NCI-H460 (cell line): ENCODE data around the gene PCYT2. TPM values are rescaled to one million over a fixed set of nuclear protein-coding genes. Genes with fewer than 3 reads are reported as not detected.

Experiments used
- DNase-seq: peaks from one replicate; pipeline ENCODE4 v3.0.0-alpha.2; 2016; ENCODE audit warnings: low read depth; ENCODE audit errors: extremely low read depth
- total RNA-seq: library from RNA; depleted of rRNA; stranded (reverse); fragments of >200 nt; shearing (Covaris generic); gene quantifications from 2 replicates; pipeline ENCODE4 v1.2.3, GENCODE V29; 2014

The PCYT2 gene
- total RNA-seq, 1 experiment from 2014 or later, result 3.4 TPM

DNA sequence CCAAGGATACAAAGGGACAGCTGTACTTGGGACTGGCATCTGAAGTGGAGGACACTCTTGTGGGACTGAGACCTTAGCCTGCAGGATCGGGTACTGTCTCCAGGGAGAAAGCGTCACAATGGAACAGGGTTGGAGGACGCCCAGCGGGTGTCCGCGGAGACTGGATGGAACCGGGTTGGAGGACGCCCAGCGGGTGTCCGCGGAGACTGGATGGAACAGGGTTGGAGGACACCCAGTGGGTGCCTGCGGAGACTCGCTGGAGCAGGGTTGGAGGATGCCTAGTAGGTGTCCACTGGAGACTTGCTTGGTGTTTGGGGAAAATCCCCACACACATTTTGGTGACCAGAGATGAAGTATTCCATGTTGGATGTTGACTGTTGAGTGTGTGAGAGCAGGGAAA, 36.0 kb upstream of the PCYT2 start, which contains the start of gene MYADML2:
MYADML2 (minus strand) TSS at position 45 of the 400 bp plus-strand sequence. CDS start 5,492 bp downstream, outside the sequence.
- DNase-seq, result no peak

GRCh38 chr17:81944858-81945257, 33.7 kb upstream of the PCYT2 start:
- DNase-seq, result no peak

DNA sequence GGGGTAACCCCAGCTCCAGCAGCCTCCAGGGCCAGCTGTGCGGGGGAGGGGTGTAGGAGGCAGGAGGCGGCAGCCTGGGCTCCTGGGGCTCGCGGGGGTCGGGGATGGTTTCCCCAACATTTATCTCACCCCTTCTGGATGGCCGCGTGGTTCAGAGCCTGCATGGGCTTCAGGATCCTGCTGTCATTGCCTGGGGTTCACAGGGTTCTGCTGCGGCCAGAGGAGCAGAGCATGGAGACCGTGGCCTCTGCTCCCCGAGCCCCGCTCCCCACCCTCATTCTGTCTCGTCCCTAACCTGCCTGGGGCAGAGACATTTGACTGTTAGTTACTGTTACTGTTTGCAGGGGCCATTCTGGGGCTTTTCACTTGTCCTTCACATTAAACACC, 31.0 kb upstream of the PCYT2 start:
- no peak for DNase-seq

GRCh38 chr17:81941484-81942166, 30.4 kb upstream of the PCYT2 start:
- no peak for DNase-seq

- DNase-seq, result no peak
Observed at GRCh38 chr17:81940538-81941483, 29.6 kb upstream of the PCYT2 start.

DNA sequence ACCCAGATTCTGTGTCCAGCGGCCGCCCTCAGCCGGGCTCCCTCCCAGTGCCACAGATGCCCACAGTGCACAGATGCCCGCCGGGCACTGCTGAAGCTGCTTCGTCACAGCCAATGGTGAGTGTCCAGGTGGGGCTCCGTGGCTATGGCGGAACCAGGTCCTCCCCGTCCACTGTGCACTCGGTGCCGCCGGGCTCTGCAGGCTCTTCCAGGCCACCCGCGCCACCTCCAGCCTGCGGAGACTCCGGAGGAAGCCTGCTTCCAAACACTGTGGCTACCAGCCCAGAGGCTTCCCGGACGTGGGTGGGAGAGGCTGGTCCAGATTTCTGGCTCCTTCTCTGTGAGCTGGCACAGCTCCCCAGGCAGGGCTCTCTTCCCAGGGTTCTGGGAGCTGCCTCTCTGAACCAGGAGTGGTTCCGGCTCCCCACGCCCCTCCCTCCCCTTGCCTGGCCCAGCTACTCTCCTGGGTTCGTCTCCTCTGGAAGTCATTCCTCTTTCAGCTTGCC, 28.7 kb upstream of the PCYT2 start:
- DNase-seq, result no peak

GRCh38 chr17:81939218-81939617, 28.0 kb upstream of the PCYT2 start:
- DNase-seq, result no peak

DNA sequence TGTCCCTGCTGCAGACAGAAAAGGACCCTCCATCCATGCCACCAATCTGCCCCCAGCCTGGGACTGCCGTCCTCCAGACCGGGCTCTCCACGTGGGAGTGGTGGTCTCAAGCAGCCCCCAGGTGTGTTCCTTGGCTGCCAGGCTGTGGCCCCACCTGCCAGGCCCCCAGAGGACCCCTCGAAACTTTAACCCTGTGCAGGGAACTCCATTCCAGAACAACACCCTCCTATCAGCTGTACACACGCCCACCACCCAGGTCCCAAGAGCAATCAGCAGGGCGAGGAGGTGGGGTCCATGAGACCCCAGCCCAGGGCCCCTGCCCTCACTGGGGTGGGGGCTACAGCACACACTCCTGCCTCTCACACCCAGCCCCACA, 24.5 kb upstream of the PCYT2 start:
- DNase-seq, result no peak

- DNase-seq, result no peak
Observed at GRCh38 chr17:81934850-81935708, 23.9 kb upstream of the PCYT2 start.

DNA sequence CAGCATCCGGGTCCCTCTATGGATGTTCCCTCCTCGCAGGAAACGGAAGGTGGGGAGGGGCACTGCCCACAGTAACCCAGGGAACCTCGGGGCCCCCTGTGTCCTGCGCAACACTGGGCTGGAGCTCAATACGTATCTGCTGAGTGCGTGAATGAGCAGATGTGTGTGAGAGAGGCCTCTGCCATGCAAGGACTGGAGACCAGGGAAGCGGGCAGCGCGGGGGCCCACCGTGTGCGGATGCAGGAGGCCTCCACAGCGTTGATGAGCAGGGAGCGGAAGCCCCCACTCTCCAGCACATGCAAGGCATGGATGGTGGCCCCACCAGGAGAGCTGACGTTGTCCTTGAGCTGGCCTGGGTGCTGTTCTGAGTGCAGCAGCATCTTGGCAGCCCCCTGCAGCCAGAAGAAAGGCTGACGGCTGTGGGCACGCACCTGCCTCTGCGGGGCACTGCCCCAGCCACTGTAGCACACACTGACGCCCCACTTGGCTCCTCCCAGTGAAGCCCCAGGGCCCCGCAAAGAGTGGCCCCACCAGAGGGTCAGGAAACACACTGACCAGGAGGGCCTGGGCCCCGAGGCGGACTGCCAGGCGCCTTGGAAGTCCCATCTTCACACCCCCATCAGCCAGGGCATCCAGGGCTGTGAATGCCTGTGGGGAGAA, 23.0 kb upstream of the PCYT2 start:
- no peak for DNase-seq

DNA sequence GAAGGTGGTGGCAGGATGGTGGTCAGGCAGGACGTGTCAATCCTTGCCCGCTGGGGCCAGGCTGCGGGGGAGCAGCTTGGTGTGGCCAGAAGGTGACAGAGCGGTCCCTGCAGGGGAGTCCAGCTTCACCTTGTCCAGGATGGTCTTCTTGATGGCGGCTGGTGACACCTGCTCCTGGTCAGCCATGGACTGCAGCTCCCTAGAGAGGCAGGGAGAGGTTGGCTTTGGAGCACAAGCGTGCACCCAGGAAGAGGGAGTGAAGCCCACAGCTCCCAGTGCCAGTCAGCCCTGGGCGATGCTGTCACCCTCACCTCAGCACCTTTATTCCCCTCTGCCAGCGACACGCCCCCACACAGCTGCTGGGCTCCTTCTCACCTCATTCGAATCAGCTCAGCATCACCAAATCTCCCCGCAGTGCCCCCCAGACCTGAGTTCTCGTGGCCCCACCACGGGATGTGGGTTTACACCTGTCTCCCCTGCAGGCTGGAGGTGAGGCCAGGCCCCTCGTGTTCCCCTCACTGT, 22.0 kb upstream of the PCYT2 start:
- DNase-seq, result no peak

GRCh38 chr17:81932333-81932983, 21.3 kb upstream of the PCYT2 start:
- no peak for DNase-seq

DNA sequence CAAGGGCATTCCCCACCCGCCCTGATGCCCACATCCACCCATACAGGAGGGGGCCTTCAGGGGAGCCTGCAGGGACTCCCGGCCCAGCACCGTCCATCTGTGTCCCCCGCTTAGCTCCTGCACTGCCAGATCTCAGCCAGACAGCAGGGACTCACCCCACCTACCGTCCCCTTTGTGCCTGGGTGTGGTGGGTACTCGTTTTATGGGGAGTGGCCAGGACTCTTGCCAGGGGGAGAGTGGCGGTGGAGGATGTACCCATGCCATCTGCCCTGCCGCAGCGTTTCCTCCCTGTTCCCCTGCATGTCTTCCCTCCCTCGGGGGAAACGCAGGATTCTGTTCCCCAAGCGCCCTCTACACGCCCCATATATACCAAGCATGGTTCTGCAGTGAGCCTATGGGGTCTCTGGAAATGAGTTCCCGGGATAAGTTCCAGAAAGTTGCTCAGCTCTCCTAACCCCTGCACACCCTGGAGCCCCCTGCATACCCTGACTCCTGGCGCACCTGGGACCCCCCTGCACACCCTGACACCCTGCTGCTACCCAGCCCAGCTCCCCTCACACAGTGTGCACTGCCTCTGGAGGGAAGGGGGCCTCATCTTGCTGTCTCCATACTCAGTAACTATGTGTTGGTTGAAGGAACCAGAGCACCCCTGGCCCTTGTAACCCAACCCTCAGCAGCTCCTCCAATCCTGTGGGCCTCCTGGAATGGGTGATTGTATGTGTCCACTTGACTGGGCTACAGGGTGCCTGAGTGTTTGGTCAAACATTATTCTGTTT, 20.5 kb upstream of the PCYT2 start:
- no peak for DNase-seq

- no peak for DNase-seq
Observed at GRCh38 chr17:81931189-81931556, 20.0 kb upstream of the PCYT2 start.

DNA sequence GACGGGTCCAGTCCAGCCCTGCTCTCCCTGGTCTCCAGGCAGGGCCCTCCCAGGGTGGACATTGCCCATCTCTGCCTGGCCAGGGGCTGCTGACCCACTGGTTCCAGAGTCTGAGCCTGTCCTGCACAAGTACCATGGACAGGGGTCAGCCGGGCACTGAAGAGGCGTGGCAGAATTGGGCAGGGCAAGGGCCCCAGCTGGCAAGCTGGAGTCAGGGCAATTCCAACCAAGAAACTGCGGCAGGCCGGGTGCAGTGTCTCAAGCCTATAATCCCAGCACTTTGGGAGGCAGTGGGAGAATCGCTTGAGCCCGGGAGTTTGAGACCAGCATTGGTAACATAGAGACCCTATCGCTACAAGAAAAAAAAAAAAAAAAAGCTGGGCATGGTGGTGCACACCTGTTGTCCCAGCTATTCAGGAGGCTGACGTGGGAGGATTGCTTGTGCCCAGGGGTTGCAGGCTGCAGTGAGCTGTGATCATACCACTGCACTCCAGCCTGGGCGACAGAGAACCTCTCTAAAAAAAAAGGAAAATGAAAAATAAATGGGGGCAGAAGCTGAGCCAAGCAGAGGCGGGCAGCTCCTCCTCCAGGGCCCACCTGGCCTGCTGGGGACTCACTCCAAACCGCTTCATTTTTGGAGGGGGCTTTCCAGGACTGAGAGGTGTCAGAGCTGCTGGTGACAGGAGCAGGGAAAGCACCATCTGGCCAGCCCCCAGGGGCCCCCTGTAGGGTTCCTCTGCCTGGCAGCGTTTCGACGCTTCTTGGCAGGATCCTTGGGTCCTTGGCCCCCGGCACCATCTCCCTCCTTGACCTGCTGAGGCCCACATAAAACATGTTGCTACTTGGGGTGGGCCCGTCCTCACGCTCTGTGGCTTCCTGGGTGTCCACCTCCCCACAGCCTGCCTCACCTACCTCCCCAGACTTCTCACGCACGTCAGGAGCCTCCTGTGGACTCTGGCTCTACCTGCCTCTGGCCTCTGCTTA, 19.2 kb upstream of the PCYT2 start:
- DNase-seq, result no peak

DNA sequence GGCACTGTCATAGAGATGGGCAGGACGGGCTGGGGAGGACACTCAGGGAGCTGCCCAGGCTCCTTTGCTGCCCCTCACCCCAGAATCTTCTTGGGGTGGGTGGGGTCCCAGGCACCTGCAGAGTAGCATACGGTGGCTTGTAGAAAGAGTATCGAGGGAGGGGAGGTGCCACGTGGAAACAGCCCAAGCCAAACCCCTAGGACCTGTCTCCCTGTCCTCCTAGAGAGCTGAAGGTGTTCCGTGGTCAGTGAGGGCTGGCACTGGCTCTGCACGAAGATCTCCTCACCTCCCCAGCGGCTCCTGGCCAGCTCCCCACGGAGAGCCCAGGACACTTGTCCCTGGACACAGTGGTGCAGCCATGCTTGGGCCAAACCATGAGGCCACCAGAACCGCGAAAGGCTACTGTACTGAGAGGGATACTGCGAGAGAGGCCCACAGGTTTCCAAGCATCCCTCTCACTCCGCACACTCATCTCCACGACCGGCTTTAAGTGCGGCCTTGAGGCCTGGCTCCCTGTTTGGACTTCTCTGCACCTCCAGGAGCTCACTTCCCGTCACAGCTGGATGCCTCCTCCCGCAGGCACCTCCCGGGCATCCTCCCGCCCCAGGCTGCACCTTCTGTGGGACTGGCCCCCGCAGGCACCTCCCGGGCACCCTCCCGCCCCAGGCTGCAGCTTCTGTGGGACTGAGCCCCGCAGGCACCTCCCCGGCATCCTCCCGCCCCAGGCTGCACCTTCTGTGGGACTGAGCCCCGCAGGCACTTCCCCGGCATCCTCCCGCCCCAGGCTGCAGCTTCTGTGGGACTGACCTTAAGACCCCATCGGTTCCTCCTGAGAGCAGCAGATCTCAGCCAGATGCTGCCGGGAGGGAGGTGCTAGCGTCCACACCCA, 18.3 kb upstream of the PCYT2 start:
- DNase-seq, result no peak
